HEK293 (cell line): ENCODE results near the gene RIMKLA.

ENCODE experiments used
- CTCF ChIA-PET: fragments of 350-600 bp; formaldehyde crosslinking; extraction: SDS; loops from one replicate; lab custom pipeline; 2021; ENCODE audit warnings: antibody characterized with exemption; lab: Yijun Ruan, JAX
- POLR2A ChIA-PET: fragments of 300-600 bp; formaldehyde crosslinking; extraction: SDS; loops from one replicate; lab custom pipeline; 2020; ENCODE audit warnings: antibody characterized with exemption, inconsistent platforms; lab: Yijun Ruan, JAX
- H3K27ac ChIP-seq: fragments of 200-500 bp; sonication (Bioruptor generic); 2 replicates; pipeline ENCODE4 v1.5.1; 2014; ENCODE audit warnings: low read depth, low read length, control low read depth, inconsistent platforms; ENCODE audit errors: extremely low read depth
- H3K36me3 ChIP-seq, 2 experiments: fragments of 200-500 bp in 1 of 2; sonication (Bioruptor generic) in 1 of 2; 1 replicate in 1 of 2; 2 replicates in 1 of 2; pipeline ENCODE4 v1.5.1; 2014 to 2017; ENCODE audit warnings: inconsistent platforms in 2 of 2, low read length in 2 of 2; ENCODE audit not compliant: control insufficient read depth in 2 of 2, insufficient read depth in 1 of 2
- H3K4me1 ChIP-seq: fragments of 200-500 bp; sonication (Bioruptor generic); 2 replicates; pipeline ENCODE4 v1.5.1; 2014; ENCODE audit warnings: mild to moderate bottlenecking, low read length, inconsistent platforms; ENCODE audit not compliant: control insufficient read depth, insufficient read depth
- H3K4me3 ChIP-seq: 2 replicates; pipeline ENCODE4 v1.5.1; 2011; ENCODE audit warnings: low read depth, mild to moderate bottlenecking, control low read depth, low read length, moderate library complexity
- H3K9me3 ChIP-seq: fragments of 200-500 bp; sonication (Bioruptor generic); 2 replicates; pipeline ENCODE4 v1.5.1; 2014; ENCODE audit warnings: low read depth, low read length, inconsistent platforms; ENCODE audit not compliant: control insufficient read depth, insufficient read depth
- GLI4 ChIP-seq: fragments of 450-650 bp; formaldehyde crosslinking; IDR thresholded peaks from 2 replicates; pipeline ENCODE4 v1.5.1; 2016; ENCODE audit warnings: missing biosample characterization, missing genetic modification characterization
- HOXA7 ChIP-seq: sonication (generic); formaldehyde crosslinking; IDR thresholded peaks from 2 replicates; pipeline ENCODE4 v1.8.1; 2022; ENCODE audit warnings: missing genetic modification reagents, borderline replicate concordance
- PRDM6 ChIP-seq: fragments of 450-650 bp; formaldehyde crosslinking; IDR thresholded peaks from 2 replicates; pipeline ENCODE4 v1.5.1; 2017; ENCODE audit warnings: missing biosample characterization, missing genetic modification characterization
- SCRT2 ChIP-seq: fragments of 450-650 bp; formaldehyde crosslinking; IDR thresholded peaks from 2 replicates; pipeline ENCODE4 v1.5.1; 2016; ENCODE audit warnings: missing biosample characterization, missing genetic modification characterization
- SP7 ChIP-seq: fragments of 450-650 bp; formaldehyde crosslinking; IDR thresholded peaks from 2 replicates; pipeline ENCODE4 v1.5.1; 2016; ENCODE audit warnings: missing biosample characterization, missing genetic modification characterization
- TRIM28 ChIP-seq: IDR thresholded peaks from 2 replicates; pipeline ENCODE4 v1.6.1; 2011; ENCODE audit warnings: low read length, control low read depth, borderline replicate concordance
- TSHZ1 ChIP-seq: fragments of 450-650 bp; formaldehyde crosslinking; IDR thresholded peaks from 2 replicates; pipeline ENCODE4 v1.5.1; 2016; ENCODE audit warnings: missing biosample characterization, missing genetic modification characterization, borderline replicate concordance
- WT1 ChIP-seq: fragments of 450-650 bp; formaldehyde crosslinking; IDR thresholded peaks from 2 replicates; pipeline ENCODE4 v1.5.1; 2016; ENCODE audit warnings: missing biosample characterization, missing genetic modification characterization
- YY1 ChIP-seq: fragments of 450-650 bp; formaldehyde crosslinking; IDR thresholded peaks from 2 replicates; pipeline ENCODE4 v1.5.1; 2018; ENCODE audit warnings: missing biosample characterization, missing genetic modification characterization
- ZBTB11 ChIP-seq: fragments of 450-650 bp; formaldehyde crosslinking; conservative IDR thresholded peaks from 2 replicates; pipeline ENCODE4 v1.5.1; 2016; ENCODE audit warnings: low read depth, missing biosample characterization, missing genetic modification characterization
- ZBTB17 ChIP-seq: fragments of 450-650 bp; formaldehyde crosslinking; IDR thresholded peaks from 2 replicates; pipeline ENCODE4 v1.5.1; 2016; ENCODE audit warnings: missing biosample characterization, missing genetic modification characterization
- ZFP3 ChIP-seq: fragments of 450-650 bp; formaldehyde crosslinking; IDR thresholded peaks from 2 replicates; pipeline ENCODE4 v1.5.1; 2016; ENCODE audit warnings: low read depth, missing biosample characterization, missing genetic modification characterization
- ZFP37 ChIP-seq: fragments of 450-650 bp; formaldehyde crosslinking; IDR thresholded peaks from 2 replicates; pipeline ENCODE4 v1.5.1; 2016; ENCODE audit warnings: missing biosample characterization, missing genetic modification characterization
- ZFP41 ChIP-seq: fragments of 450-650 bp; formaldehyde crosslinking; IDR thresholded peaks from 2 replicates; pipeline ENCODE4 v1.5.1; 2016; ENCODE audit warnings: missing biosample characterization, missing genetic modification characterization, borderline replicate concordance
- ZNF184 ChIP-seq: fragments of 450-650 bp; IDR thresholded peaks from 2 replicates; pipeline ENCODE4 v1.5.1; 2018; ENCODE audit warnings: missing biosample characterization, mild to moderate bottlenecking, missing genetic modification characterization
- ZNF335 ChIP-seq: fragments of 450-650 bp; formaldehyde crosslinking; conservative IDR thresholded peaks from 2 replicates; pipeline ENCODE4 v1.5.1; 2016; ENCODE audit warnings: missing biosample characterization, missing genetic modification characterization
- ZNF350 ChIP-seq: fragments of 450-650 bp; formaldehyde crosslinking; IDR thresholded peaks from 2 replicates; pipeline ENCODE4 v1.5.0; 2017; ENCODE audit warnings: missing biosample characterization, mild to moderate bottlenecking, missing genetic modification characterization
- ZNF426 ChIP-seq: fragments of 450-650 bp; formaldehyde crosslinking; IDR thresholded peaks from 2 replicates; pipeline ENCODE4 v1.5.1; 2017; ENCODE audit warnings: missing biosample characterization, missing genetic modification characterization, mild to moderate bottlenecking, inconsistent platforms, moderate library complexity
- ZNF449 ChIP-seq: fragments of 450-650 bp; formaldehyde crosslinking; IDR thresholded peaks from 2 replicates; pipeline ENCODE4 v1.5.1; 2017; ENCODE audit warnings: missing biosample characterization, mild to moderate bottlenecking, missing genetic modification characterization, moderate library complexity
- ZNF501 ChIP-seq: fragments of 450-650 bp; formaldehyde crosslinking; IDR thresholded peaks from 2 replicates; pipeline ENCODE4 v1.5.1; 2016; ENCODE audit warnings: missing biosample characterization, missing genetic modification characterization
- ZNF660 ChIP-seq: fragments of 450-650 bp; IDR thresholded peaks from 2 replicates; pipeline ENCODE4 v1.5.1; 2018; ENCODE audit warnings: missing biosample characterization, mild to moderate bottlenecking, missing genetic modification characterization
- ZNF692 ChIP-seq: fragments of 450-650 bp; formaldehyde crosslinking; IDR thresholded peaks from 2 replicates; pipeline ENCODE4 v1.5.1; 2016; ENCODE audit warnings: missing biosample characterization, missing genetic modification characterization
- ZNF830 ChIP-seq: fragments of 450-650 bp; IDR thresholded peaks from 2 replicates; pipeline ENCODE4 v1.5.0; 2018; ENCODE audit warnings: missing biosample characterization, missing genetic modification characterization, low read depth, mild to moderate bottlenecking, moderate library complexity
- ZSCAN16 ChIP-seq: fragments of 450-650 bp; formaldehyde crosslinking; IDR thresholded peaks from 2 replicates; pipeline ENCODE4 v1.5.1; 2016; ENCODE audit warnings: missing biosample characterization, missing genetic modification characterization
- ZSCAN30 ChIP-seq: fragments of 450-650 bp; IDR thresholded peaks from 2 replicates; pipeline ENCODE4 v1.5.1; 2018; ENCODE audit warnings: missing biosample characterization, mild to moderate bottlenecking, missing genetic modification characterization, moderate library complexity
- ZXDB ChIP-seq: fragments of 450-650 bp; formaldehyde crosslinking; IDR thresholded peaks from 2 replicates; pipeline ENCODE4 v1.5.1; 2016; ENCODE audit warnings: missing biosample characterization, missing genetic modification characterization

The RIMKLA gene

GRCh38 chr1:42456754-42457089, 76.1 kb downstream of the RIMKLA start:
- CTCF ChIA-PET = no interaction called here
- POLR2A ChIA-PET = interaction anchor here (1.0 to 1.2 kb wide), 2 partner anchors 116 to 225 kb away, joined by 4 to 5 read pairs; partner anchors contain the start of gene YBX1
- TF ChIP-seq WT1 (tag by site-specific recombination) (no peak), ZNF350 (tag by site-specific recombination) (no peak), ZBTB17 (tag by site-specific recombination) (peak; percentile 67), ZNF692 (tag by site-specific recombination) (0 out of 2 replicates have a peak, but pooled peaks have one; percentile 22), TRIM28 (0 out of 2 replicates have a peak, but pooled peaks have one; percentile 51), ZSCAN16 (tag by site-specific recombination) (peak; percentile 77), ZFP37 (tag by site-specific recombination) (peak; percentile 8), YY1 (tag by site-specific recombination) (peak; percentile 23; the same call in 1 of the 2 replicates), ZFP3 (tag by site-specific recombination) (no peak), SP7 (no peak), ZNF426 (tag by site-specific recombination) (no peak), ZNF184 (tag by site-specific recombination) (no peak), ZNF449 (tag by site-specific recombination) (0 out of 2 replicates have a peak, but pooled peaks have one; percentile 6), ZXDB (tag by site-specific recombination) (peak; percentile 12; the same call in 1 of the 2 replicates), ZNF335 (tag by site-specific recombination) (peak; percentile 84), ZNF501 (tag by site-specific recombination) (peak; percentile 84; the same call in 1 of the 2 replicates), ZSCAN30 (tag by site-specific recombination) (peak; percentile 20; the same call in 1 of the 2 replicates), ZBTB11 (tag by site-specific recombination) (peak; percentile 62), SCRT2 (peak; percentile 72), PRDM6 (tag by site-specific recombination) (no peak), HOXA7 (no peak), GLI4 (tag by site-specific recombination) (peak; percentile 9; the same call in 1 of the 2 replicates), ZNF660 (peak; percentile 68; the same call in 1 of the 2 replicates), TSHZ1 (tag by site-specific recombination) (no peak), ZNF830 (tag by site-specific recombination) (no peak), ZFP41 (tag by site-specific recombination) (no peak)

More at GRCh38 chr1:42456754-42457089, 76.1 kb downstream of the RIMKLA start:
- peak overlapping the region; percentile 76 for H3K27ac ChIP-seq
- no peaks in the 10 kb centered on the region for H3K9me3 ChIP-seq
- H3K4me3 ChIP-seq = peak overlapping the region; percentile 75
- H3K4me1 ChIP-seq = 0 out of 2 replicates have a peak, but pooled peaks cover 3% of the 10 kb centered on the region
- peaks cover 20 to 33% of the 10 kb centered on the region in 2 experiments for H3K36me3 ChIP-seq
